NCI-H748 treated with DMSO at 0.1 percent for 48 hours (cell line): ENCODE results near the gene TMOD1.
"Not testable (repeated sequence)": the region's sequence is repeated elsewhere in the genome, so short reads cannot be mapped to it uniquely, and the experiment has no call there.

ENCODE experiments used
- DNase-seq: peaks from one replicate; lab custom pipeline; 2025; lab: John Stamatoyannopoulos, UW

TMOD1 gene

DNA sequence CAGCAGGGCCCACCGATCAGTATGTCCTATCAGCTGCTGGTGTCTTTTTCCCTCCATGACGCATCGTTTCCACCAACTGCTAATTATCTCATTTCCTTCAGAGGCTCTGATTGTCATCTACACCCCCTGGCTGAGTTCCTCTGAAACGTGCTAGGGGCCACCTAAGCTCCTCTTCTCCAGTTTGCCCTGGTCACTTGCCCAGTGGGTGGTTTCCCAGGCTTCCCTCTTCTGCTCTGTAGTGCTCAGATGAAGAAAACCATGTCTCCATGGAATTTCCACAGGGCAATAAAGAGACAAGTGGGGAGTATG lies 66.4 kb downstream of the TMOD1 start:
- DNase-seq = no peak

GRCh38 chr9:97568461-97569275 lies 67.2 kb downstream of the TMOD1 start:
- no peak for DNase-seq

- DNase-seq = no peak
These were observed 69.4 kb downstream of the TMOD1 start for GRCh38 chr9:97570899-97571298.

DNA sequence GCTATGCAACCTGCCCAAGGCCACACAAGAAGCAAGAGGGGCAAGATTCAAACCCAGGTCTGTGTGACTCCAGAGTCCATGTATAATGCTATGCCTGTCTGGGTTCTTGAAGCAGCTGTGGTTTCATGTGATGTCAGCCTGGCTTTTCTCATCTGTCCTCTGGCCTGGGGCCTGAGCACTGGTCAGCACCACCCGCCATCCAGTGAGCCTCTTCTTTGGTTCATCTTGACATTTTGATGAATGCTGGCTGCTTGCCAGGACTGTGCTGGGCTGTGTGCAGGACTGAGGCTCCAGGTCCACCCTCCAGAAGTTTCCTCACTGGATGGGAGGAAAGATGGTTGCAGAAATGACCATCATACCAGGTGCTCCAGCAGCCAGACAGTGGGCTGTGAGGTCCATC lies 70.2 kb downstream of the TMOD1 start:
- DNase-seq = no peak

DNA sequence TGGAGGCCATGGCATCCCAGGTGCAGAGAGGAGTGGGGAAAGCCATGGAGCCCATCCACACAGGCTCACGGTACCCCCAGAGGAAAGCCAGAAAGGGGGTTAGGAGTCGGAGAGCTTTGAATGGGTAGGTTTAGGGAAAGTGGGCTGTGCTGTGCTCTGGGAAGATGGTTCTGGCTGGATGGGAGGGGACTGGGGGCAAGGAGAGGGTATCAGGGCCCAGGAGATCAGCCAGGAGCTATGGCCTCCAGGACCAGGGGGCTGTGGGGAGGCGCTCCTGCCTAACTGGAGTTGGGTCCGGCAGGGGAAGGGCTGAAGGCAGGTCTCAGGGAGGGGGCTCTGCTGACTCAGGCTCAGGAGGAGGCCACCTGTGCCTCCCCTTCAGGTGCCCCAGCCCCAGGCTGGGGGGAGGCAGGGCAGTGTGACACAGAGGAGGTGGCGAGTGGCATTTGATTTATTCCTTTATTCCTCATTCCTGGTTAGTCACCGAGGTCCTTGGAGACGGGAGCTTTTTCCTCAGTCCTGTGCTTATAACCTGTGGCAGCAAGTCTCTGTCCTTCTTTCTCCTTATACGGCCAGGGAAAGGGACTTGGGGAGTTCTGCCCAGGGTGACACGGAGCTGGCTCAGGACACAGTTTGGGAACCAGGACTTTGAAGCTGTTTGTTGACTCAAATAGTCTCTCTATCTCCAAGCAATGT lies 70.9 kb downstream of the TMOD1 start:
- DNase-seq = no peak

GRCh38 chr9:97572892-97573365 lies 71.5 kb downstream of the TMOD1 start:
- DNase-seq = no peak

DNA sequence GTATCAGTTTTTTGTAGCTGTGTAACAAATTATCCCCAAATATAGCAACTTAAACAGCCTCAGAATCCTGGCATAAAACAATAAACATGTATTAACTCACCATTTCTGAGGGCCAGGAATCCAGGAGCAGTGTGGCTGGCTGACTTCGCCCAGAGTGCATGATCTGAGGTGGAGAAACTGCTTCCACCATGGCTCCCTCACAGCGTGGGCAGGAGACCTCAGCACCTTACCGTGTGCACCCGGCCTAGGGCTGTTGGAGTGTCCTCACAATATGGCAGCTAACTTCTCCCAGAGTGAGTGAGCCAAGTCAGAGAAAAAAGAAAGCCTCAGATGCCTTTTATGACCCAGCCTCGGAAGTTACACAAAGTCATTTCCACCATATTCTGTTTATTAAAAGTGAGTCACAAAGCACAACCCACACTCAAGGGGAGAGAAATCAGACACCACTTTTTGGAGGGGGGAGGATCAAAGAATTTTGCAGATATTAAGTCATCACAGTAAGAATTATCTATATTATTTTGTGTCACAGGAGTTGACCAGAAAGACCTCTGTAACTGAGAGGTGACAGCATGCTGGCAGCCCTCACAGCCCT lies 72.1 kb downstream of the TMOD1 start:
- DNase-seq = no peak

DNA sequence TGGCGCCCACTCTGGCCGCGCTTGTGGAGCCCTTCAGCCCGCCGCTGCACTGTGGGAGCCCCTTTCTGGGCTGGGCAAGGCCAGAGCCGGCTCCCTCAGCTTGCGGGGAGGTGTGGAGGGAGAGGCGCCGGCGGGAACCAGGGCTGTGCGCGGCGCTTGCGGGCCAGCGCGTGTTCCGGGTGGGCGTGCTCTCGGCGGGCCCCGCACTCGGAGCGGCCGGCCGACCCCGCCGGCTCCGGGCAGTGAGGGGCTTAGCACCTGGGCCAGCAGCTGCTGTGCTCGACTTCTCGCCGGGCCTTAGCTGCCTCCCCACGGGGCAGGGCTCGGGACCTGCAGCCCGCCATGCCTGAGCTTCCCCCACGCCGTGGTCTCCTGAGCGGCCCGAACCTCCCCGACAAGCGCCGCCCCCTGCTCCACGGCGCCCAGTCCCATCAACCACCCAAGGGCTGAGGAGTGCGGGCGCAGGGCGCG lies 72.7 kb downstream of the TMOD1 start:
- not testable (repeated sequence) for DNase-seq

GRCh38 chr9:97574921-97575672 lies 73.6 kb downstream of the TMOD1 start:
- DNase-seq = not testable (repeated sequence)

DNA sequence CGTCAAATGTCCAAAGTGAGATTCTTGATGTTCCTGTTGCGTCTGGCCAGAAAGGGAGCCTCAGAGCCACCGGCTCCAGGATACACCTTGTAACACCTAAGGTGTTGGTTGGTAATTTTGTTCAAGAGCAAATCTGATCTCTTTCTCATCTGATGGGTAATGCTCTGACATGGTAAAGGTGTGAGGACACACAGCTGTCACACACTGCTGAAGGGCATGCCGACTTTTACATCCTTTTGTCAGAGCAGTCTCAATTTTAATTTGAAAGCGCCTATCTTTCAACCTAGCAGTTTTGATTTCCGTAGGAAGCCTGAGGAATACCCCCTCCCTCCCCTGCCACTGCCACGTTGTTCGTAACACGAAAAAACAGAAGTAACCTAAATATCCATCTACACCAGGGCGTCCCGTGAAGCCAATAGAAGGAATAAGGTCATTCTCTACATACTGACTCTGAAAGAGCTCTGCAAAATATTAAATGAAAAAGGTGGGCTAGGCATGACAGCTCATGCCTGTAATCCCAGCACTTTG lies 74.3 kb downstream of the TMOD1 start:
- DNase-seq = no peak

- DNase-seq = no peak
These were observed 75.6 kb downstream of the TMOD1 start for GRCh38 chr9:97577051-97577450.

DNA sequence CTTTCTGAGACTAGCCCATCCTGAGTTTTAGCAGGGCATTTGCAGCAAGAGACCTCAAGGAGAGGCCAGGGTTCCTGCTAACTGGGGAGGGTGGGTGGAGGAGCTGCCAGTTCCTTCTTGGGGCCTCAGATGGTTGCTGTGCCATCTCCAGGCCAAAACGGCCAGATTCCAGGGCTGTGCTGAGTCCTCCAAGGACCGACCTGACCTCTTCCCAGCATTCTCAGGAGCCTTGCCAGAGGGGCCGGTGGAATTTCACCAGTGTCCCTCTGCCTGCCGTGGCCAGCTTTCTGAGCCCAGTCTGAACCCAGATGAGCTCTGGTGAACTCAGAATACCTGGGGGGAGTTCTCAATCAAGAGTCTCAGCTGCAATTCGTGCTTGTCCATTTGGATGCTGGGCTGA lies 77.4 kb downstream of the TMOD1 start:
- no peak for DNase-seq

GRCh38 chr9:97579914-97580313 lies 78.4 kb downstream of the TMOD1 start:
- DNase-seq = no peak

GRCh38 chr9:97581590-97581989 lies 80.1 kb downstream of the TMOD1 start:
- DNase-seq = not testable (repeated sequence)

- DNase-seq = not testable (repeated sequence)
These were observed 83.3 kb downstream of the TMOD1 start for GRCh38 chr9:97584778-97585177.

- not testable (repeated sequence) for DNase-seq
These were observed 85.4 kb downstream of the TMOD1 start for GRCh38 chr9:97586909-97587308.

- no peak for DNase-seq
These were observed 90.1 kb downstream of the TMOD1 start for GRCh38 chr9:97591535-97591934.

DNA sequence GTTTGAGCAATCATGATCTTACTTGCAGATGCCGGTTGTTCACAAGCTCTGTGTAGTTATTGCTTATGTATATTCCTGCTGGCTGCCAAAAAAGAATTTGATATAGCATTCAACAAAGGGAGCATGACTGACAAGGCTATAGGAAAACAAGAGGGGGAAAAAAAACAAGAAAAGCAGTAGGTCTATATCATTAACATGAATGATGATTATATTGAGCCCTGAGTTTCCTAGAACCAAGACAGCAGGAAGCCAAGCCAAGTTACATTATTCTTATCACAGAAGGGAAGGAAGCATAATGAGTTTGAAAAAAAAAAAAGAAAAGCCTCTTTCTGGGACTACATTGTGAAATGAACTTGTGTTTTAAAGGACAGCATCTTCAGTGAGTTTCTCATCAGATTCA lies 90.7 kb downstream of the TMOD1 start:
- DNase-seq = no peak

DNA sequence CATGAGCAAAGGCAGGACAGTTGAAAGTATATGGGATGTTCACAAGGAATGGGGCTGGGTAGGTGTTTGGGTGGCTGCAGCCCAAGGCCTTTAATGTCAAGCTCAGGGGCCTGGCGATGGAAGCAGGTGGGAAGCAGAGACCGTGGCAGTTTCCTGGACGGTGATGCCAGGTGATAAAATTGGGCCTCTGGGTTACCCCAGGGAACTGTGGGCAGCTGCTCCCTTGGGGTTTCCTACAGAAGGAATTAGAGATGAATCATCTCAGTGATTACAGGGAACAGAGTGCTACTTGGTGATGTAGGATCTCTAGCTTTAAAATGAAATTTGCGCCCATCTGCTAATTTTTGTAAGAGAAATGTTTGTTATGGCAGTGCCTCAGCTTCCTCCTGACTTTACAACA lies 92.5 kb downstream of the TMOD1 start:
- no peak for DNase-seq

- DNase-seq = no peak
These were observed 93.0 kb downstream of the TMOD1 start for GRCh38 chr9:97594381-97594921.

- DNase-seq = no peak
These were observed 95.4 kb downstream of the TMOD1 start for GRCh38 chr9:97596906-97597305.
